Measurements from ENCODE around the gene ZSCAN10.
A peak's percentile ranks its signal among the peaks of the same experiment; 100 is the strongest.

ZSCAN10 gene

GRCh38 chr16:3101841-3102470, 2.9 kb upstream of the ZSCAN10 start:
- no peak for DNase-seq

DNA sequence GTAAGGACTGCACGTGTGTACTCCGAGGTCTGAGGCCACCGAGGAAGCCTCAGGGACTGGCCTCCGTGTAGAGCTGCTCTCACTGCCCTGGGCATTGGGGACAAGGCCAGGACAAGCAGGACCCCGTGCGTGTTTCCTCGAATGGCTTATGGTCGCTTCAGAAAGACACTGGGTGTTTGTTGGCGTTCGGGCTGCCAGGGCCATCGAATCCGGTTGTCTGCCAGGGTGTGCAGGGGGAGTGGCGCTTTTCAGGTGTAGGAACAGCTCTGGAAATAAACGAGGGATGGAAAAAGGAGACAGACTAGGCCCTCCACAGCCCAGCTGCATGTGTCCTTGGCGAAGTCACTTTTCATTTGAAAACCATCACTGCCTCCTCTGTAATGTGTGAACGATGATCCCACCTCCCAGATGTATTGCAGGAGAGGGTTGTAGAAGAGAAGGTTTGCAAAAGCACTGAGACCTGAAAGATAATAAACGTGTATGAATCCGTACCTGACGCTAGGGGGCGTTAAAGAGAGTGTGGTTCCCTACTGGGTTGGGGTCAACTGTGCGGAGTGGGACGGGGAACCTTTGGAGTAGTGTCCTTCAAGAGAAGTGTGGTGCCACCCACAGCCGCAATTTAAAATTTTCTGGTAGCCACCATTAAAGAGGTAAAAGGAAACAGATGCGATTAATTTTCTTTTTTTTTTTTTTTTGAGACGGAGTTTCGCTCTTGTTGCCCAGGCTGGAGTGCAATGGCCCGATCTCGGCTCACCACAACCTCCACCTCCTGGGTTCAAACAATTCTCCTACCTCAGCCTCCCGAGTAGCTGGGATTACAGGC, 2.1 kb upstream of the ZSCAN10 start:
- DNase-seq, result peak; percentile 17

DNA sequence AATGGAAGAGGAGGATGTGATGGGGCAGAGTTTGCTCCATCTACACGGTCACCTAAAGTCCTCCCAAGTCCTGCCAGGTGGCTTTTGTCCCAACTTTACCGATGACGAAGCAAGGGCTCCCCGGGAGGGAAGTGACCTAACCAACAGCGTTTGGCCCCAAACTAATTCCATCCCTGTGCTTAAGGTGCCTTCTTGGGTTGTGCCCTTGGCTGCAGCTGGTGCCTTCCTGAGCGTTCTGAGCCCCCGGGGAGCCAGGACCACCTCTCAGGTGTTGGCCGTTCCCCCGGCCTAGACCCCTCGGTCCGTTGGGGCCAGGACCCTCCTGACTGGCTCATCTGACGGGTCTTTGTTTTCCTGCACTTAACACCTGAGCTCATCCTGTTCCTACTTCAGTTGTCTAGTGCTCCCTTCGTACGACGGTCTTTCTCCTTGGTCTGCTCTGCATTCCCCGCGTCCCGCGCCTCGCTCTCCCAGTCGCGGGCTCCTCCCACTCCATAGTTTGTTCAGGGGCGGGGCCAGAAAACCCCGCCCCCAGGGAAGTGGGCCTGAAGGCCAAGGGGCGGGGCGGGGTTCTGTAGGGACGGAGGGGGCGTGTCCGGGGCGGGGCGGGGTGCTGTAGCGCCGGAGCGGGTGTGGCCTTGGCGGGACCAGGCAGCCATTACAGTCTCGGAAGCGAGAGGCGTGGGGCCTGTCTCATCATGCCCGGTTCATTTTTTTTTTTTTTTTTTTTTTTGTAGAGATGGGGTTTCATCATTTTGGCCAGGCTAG, 822 bp upstream of the ZSCAN10 start:
- DNase-seq, result peak; percentile 87

- no peak for DNase-seq
These were observed 269 bp upstream of the ZSCAN10 start for GRCh38 chr16:3099395-3099731.

DNA sequence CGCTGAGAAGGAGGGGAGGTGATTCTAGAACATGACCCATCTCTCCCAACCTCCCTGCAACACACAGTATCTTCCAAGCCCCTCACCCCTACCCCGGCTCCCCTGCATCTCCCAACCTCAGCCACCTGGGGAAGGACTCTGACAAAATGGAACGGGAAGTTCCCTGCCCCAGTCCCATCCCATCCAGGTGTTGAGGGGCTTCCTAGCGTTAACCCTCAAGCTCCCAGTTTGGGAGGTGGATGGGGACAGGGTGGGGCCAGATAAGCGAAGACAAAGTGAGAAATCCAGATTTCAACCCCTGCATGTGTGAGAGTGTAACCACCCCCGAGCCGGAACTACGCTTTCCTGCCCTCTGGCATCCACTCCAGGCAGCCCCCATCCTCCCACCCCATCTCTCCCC, 1.8 kb downstream of the ZSCAN10 start:
- DNase-seq, result no peak

DNA sequence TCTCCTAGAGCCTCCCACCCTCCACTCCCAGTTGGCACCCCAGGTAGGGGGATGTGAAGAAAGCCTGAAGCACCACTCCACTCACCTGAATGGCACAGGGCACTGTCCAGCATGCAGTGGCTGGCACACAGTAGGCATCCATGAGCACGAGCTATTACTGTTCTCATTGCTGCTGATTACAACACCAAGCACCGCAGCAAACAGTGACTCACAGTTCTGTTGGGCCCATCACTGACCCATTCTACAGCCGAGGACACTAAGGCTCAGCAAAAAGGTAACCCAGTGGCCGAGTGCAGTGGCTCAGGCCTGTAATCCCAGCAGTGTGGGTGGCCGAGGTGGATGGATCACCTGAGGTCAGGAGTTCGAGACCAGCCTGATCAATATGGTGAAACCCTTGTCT, 2.7 kb downstream of the ZSCAN10 start:
- no peak for DNase-seq

- DNase-seq, result peak; percentile 36
These were observed 3.2 kb downstream of the ZSCAN10 start for GRCh38 chr16:3095869-3096268.

DNA sequence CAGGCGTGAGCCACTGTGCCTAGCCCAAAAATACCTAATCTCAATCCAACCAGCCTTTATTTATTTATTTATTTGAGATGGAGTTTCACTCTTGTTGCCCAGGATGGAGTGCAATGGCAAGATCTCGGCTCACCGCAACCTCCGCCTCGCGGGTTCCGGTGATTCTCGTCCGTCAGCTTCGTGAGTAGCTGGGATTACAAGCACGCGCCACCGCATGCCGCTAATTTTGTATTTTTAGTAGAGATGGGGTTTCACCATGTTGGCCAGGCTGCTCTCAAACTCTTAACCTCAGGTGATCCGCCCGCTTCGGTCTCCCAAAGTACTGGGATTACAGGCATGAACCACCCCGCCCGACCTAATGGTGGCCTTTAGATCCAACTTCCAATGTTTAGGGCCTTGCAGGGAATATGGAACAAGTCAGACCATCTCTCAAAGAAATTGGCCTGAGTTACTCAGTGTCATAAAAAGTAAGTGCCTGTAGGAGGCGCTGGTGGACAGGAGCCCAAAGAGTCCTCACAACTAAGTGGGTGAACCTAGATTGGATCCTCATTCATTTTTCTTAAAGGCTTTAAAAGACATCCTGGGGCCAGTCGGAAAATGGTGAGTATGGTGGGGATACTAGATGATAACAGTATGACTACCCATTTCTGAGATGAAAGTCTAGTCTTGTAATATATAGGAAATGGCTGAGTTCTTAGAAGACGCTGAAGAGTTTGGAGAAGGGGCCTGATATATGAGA, 4.6 kb downstream of the ZSCAN10 start:
- DNase-seq, result no peak

GRCh38 chr16:3092501-3092941, 6.6 kb downstream of the ZSCAN10 start:
- no peak for DNase-seq

GRCh38 chr16:3091551-3091950, 7.5 kb downstream of the ZSCAN10 start:
- DNase-seq, result no peak

DNA sequence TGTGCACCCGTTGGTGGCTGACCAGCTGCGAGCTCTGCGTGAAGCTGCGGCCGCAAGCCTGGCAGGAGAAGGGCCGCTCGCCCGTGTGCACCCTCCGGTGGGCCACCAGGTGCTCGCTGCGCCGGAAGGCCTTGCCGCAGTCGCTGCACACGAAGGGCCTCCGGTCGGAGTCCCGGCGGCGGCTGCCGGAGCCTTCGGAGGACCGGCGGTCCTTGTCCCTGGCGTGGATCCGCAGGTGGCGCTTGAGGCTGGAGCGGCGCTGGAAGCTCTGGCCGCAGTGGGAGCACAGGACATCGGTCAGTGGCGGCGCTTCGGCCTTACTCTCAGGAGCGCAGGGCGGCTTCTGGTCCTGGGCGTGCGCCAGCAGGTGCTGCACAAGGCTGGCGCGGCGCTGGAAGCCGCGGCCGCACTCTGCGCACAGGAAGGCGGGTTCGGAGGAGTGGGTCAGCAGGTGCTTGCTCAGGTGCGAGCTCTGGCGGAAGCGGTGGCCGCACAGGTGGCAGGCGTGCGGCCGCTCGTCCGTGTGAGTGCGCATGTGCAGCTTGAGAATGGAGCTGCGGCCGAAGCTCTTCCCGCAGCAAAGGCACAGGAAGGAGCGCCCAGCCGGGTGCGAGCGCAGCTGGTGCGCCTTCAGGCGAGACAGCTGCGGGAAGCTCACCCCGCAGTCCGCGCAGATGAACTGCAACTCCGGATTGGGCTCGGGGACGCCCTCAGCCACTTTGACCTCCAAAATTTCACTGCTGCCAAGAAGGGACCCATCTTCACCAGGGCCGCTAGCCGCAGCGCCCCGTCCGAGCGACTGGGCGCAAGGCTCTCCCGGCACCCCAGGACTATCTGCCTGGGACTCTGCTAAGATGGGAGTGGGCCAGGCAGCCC, 9.1 kb downstream of the ZSCAN10 start:
- DNase-seq, result no peak

DNA sequence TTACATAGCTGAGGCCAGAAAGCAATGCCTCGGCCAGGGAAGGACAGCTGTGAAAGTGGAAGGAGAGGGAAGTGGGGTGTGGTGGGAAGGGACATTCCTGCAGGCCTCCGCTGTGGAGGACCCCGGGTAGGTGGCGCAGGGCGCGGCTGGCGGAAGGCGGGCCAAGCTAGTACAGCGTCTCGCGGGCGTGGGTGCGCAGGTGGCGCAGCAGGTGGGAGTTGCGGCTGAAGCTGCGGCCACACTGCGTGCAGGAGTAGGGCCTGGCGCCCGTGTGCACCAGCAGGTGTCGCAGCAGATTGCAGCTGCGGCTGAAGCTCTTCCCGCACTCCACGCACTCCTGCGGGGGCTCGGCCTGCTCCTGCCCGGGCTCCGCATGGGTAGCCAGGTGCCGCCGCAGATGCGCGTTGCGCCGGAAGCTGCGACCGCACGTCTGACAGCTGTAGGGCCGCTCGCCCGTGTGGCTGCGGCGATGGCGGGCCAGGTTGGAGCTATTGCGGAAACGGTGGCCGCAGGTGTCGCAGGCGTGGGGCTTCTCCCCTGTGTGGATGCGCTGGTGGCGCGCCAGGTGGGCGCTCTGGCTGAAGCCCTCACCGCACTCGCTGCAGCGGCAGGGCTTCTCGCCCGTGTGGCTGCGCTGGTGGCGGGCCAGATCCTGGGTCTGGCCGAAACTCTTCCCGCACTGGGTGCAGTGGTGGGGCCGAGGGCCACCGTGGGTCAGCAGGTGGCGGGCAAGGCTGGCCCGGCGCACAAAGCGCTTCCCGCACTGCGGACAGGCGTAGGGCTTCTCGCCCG, 10.0 kb downstream of the ZSCAN10 start:
- no peak for DNase-seq

DNA sequence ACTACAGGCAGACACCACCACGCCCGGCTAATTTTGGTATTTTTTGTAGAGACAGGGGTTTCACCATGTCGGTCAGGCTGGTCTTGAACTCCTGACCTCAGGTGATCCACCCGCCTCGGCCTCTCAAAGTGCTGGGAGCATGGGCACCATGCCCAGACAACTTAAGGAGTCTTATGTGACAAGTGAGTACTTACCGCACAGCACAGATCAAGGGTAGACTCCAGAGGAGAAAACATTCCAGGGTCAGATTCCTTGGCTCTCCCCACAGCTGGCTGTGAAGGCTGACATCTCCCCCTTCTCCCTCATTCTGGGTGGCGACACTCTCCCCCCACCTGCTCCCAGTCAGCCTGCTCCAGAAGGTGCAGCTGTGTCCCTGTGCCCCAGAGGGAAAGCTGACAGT, 10.6 kb downstream of the ZSCAN10 start:
- DNase-seq, result no peak

DNA sequence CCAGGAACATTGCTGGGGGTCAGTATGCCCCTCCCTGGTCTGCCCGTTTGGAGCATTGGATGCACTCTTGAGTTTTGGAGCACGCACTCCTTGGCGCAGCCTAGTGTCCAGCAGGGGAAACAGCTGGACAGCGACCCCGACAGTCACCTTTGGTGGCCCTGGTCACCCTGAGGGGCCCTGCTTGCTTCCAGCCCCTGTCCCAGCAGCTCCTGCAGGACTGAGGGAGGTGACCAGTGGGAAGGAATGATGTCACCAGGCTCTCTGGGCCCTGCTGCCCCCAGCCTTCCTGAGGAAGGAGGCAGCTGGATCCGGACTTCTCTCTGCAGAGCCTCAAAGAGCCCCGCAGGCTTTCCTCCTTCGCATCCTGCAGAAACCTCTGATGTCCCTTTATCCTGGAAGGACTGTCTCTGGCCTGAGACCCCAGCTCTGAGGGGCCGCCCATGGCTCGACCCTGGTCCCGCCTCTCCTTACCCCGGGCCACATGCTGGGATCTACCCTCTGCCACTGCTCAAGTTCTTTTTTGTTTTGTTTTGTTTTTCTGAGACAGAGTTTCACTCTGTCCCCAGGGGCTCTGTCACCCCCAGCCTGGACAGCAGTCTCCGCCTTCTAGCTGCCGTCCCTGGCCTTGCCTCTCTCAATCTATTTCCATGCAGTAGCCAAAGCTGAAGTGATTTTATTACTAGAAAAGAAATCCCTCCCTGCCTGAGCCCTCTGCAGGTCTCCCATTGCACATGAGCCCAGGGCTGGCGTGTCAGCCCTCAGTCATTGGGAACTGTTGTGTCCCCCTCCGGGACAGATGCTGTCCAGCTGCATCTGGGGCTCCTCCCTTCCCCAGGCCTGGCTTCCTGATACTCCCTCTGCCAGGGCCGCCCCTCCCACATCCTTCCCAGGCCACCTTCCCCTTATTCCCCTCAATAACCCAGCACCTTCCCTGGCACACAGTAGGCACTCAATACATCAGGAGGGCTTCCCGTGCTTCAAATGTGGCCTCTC, 11.6 kb downstream of the ZSCAN10 start:
- no peak for DNase-seq

GRCh38 chr16:3086596-3087242, 12.4 kb downstream of the ZSCAN10 start:
- no peak for DNase-seq

- DNase-seq, result no peak
These were observed 13.1 kb downstream of the ZSCAN10 start for GRCh38 chr16:3085868-3086595.

DNA sequence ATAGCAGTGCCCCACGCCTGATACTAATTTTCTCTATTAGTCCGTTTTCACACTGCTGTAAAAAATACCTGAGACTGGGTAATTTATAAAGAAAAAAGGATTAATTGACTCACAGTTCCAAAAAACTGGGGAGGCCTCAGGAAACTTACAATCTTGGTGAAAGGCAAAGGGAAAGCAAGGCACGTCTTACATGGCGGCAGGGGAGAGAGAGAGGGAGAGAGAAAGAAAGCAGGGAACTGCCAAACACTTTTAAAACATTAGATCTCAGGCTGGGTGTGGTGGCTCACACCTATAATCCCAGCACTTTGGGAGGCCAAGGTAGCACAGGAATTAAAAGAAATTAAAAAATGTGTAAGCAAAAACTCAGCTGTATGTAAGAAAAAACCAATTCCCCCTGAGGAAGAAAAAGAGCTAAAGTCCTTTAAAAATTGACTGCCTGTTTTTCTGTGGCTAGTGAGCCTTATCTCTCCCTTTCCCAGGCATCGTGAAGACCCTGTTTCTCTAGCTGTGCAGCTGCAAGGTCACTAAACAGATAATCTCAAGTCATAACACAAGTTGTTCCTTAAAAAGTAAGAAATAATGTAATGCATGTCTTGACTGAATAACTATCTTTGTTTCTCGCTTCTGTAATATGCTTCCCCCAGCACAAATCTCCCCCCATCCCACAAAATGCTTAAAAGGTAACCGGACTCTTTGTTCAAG, 14.0 kb downstream of the ZSCAN10 start:
- DNase-seq, result no peak

GRCh38 chr16:3084491-3084890, 14.6 kb downstream of the ZSCAN10 start:
- no peak for DNase-seq
